GF-D8 (cell line): ENCODE measurements around the gene CTCF.

ENCODE experiments used
- DNase-seq: peaks from one replicate; lab custom pipeline; 2025; lab: John Stamatoyannopoulos, UW

The CTCF gene

GRCh38 chr16:67653128-67653788, 90.9 kb downstream of the CTCF start:
- DNase-seq = no peak

- no peak for DNase-seq
Observed at GRCh38 chr16:67653789-67654402, 91.6 kb downstream of the CTCF start.

GRCh38 chr16:67654403-67654911, 92.1 kb downstream of the CTCF start:
- no peak for DNase-seq

- no peak for DNase-seq
Observed at GRCh38 chr16:67655363-67655762, 93.0 kb downstream of the CTCF start.

GRCh38 chr16:67656344-67657016, 94.2 kb downstream of the CTCF start:
- no peak for DNase-seq

- no peak for DNase-seq
Observed at GRCh38 chr16:67657017-67657608, 94.8 kb downstream of the CTCF start.

- DNase-seq = no peak
Observed at GRCh38 chr16:67657751-67658518, 95.6 kb downstream of the CTCF start.

- no peak for DNase-seq
Observed at GRCh38 chr16:67658849-67659674, 96.7 kb downstream of the CTCF start.

- peak; percentile 66 for DNase-seq
Observed at GRCh38 chr16:67659675-67660563, 97.6 kb downstream of the CTCF start, which contains the start of gene ACD. Gene ACD, minus strand, starts transcription at chr16:67660260. Its CDS starts 40 bp downstream, at chr16:67660220.

- peak; percentile 80 for DNase-seq
Observed at GRCh38 chr16:67660564-67661028, 98.3 kb downstream of the CTCF start, which contains the start of gene PARD6A. Gene PARD6A, plus strand, starts transcription at chr16:67660960. Its CDS starts 79 bp downstream, at chr16:67661039.

GRCh38 chr16:67661101-67661761, 98.9 kb downstream of the CTCF start:
- DNase-seq = no peak

- DNase-seq = no peak
Observed at GRCh38 chr16:67661886-67662652, 99.7 kb downstream of the CTCF start.

- no peak for DNase-seq
Observed at GRCh38 chr16:67662653-67663010, 100.3 kb downstream of the CTCF start.

- DNase-seq = no peak
Observed at GRCh38 chr16:67663151-67663876, 101.0 kb downstream of the CTCF start.

GRCh38 chr16:67663877-67664222, 101.5 kb downstream of the CTCF start:
- DNase-seq = no peak

GRCh38 chr16:67664258-67664657, 101.9 kb downstream of the CTCF start:
- no peak for DNase-seq

- DNase-seq = no peak
Observed at GRCh38 chr16:67664871-67665270, 102.5 kb downstream of the CTCF start.

- DNase-seq = no peak
Observed at GRCh38 chr16:67665598-67665997, 103.3 kb downstream of the CTCF start.
